GM12865 (cell line): ENCODE results near the gene NHERF2.
"Not testable (repeated sequence)": the region's sequence is repeated elsewhere in the genome, so short reads cannot be mapped to it uniquely, and the experiment has no call there.

Source experiments
- DNase-seq: peaks from one replicate; pipeline ENCODE4 v3.0.0; 2010; ENCODE audit warnings: low read depth
- H3K4me3 ChIP-seq: 2 replicates; pipeline ENCODE4 v1.5.1; 2011; ENCODE audit warnings: mild to moderate bottlenecking, low read depth, low read length, control low read depth
- CTCF ChIP-seq: IDR thresholded peaks from 2 replicates; pipeline ENCODE4 v1.5.1; 2011; ENCODE audit warnings: low read length, control low read depth, low read depth, inconsistent platforms; ENCODE audit not compliant: insufficient read depth; ENCODE audit errors: missing control alignments

The NHERF2 gene

GRCh38 chr16:2030036-2030435, 3.3 kb downstream of the NHERF2 start:
- TF ChIP-seq CTCF: no peak

GRCh38 chr16:2031081-2031577, 4.4 kb downstream of the NHERF2 start:
- H3K4me3 ChIP-seq: no peak overlapping the region
- no peak for DNase-seq
- no peak for TF ChIP-seq CTCF

More at GRCh38 chr16:2030036-2030435, 3.3 kb downstream of the NHERF2 start:
- DNase-seq: no peak
- H3K4me3 ChIP-seq: no peak overlapping the region

GRCh38 chr16:2032285-2033056, 5.8 kb downstream of the NHERF2 start:
- no peak overlapping the region for H3K4me3 ChIP-seq
- TF ChIP-seq CTCF: no peak
- DNase-seq: no peak

- no peak for DNase-seq
- no peak overlapping the region for H3K4me3 ChIP-seq
- TF ChIP-seq CTCF: no peak
Measured at GRCh38 chr16:2033057-2033908, 6.6 kb downstream of the NHERF2 start.

- H3K4me3 ChIP-seq, DNase-seq: not testable (repeated sequence)
Measured at GRCh38 chr16:2033909-2034695, 7.4 kb downstream of the NHERF2 start.

GRCh38 chr16:2034696-2035430, 8.2 kb downstream of the NHERF2 start:
- no peak overlapping the region for H3K4me3 ChIP-seq
- DNase-seq: no peak
- TF ChIP-seq CTCF: no peak
